Activated T-cell treated with anti-CD3 and anti-CD28 coated beads for 1 hour (primary cell): ENCODE results near the gene TOM1L2.
A peak's percentile ranks its signal among the peaks of the same experiment; 100 is the strongest.
"Not testable (repeated sequence)": the region's sequence is repeated elsewhere in the genome, so short reads cannot be mapped to it uniquely, and the experiment has no call there.

ENCODE experiments used
- DNase-seq: peaks from one replicate; pipeline ENCODE4 v3.0.0-alpha.2; 2020; ENCODE audit warnings: low read depth

The TOM1L2 gene

DNA sequence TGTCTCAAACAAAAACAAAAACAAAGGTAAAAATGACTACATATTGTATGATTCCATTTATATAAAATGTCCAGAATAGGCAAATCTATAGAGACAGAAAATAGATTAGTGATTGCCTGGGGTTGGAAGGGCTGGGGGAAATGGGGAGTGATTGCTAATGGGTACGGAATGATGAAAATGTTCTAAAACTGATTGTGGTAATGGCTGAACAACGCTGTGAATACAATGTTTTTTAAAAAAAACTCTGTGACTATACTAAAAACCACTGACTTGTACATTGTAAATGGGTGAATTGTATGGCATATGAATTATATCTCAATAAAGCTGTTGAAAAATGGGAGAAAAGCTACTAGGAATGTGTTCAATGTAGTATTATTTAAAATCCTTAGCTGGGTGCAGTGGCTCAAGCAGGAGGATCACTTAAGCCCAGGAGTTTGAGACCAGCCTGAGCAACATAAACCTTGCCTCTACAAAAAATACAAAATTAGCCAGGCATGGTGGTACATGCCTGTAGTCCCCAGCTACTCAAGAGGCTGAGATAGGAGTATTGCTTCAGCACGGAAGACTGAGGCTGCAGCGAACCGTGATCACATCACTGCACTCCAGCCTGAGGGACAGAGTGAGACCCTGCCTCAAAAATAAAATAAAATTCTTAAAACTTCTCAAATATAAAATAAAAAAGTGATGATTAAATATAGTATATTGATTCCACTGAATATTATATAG lies 47.9 kb downstream of the TOM1L2 start:
- DNase-seq: no peak

DNA sequence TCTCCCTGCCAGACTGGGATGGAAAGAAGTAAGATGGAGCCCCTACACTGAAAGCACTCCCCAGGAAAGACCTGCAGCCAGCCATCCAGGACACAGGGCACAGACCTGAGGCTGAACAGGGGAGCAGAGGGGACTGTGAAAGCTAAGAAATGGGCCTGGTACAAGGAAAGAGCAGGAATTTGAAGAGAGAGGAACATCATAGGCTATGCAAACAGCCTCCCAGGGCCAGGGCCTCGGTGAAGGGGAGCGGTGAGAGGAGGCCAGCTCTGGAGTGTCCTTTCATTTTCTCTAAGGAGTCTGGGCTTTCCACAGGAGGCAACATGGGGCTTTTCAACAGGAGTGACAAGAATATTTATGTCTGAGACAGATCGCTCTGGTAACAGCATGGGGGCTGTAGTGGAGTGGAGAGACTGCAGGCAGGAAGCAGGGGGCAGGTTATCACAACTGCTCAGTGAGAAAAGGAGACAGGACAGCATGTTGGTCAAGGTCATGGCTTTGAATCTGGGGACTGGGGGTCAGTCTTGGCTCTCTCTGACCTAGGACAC lies 50.1 kb downstream of the TOM1L2 start:
- no peak for DNase-seq

DNA sequence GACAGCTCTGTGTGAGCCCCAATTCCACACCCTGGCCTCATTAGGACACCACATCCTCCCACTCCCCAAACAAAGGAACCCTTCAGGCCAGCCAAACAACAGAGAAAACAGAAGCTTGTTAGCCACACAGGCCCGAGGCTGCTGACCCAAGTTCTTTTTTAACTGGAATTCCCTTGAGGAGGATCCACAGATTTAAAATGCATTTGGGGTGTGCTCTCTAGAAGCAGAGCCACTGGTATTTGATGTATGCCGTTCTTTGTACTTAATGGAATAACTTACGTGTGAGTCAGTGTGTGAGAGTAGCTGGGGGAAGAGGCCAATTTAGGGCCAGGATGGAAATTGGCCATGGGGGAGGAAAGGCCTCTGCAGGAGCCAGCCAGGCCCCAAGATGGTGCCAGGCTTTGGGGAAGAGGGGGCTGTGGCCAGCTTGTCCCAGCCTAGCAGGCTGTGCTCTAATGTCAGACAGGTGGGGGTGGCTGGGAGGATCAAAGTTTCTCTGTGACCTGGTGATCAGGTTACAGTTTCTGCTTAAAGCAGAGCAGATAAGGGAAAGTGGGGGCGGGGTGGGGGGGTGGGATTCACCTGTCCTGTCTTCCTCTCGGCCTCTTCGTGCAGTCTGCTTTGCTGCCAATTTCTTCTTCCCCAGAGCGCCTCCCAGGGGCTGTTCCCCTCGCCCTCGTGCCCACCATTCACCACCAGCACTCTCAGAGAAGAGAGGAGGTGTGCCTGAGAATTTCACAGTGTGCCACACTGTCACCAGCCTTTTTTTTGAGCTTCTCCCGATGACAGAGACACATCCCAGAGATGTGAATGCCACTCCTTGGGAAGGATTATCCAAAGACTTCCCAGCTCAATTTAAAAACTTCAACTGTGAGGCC lies 50.8 kb downstream of the TOM1L2 start:
- DNase-seq: no peak

DNA sequence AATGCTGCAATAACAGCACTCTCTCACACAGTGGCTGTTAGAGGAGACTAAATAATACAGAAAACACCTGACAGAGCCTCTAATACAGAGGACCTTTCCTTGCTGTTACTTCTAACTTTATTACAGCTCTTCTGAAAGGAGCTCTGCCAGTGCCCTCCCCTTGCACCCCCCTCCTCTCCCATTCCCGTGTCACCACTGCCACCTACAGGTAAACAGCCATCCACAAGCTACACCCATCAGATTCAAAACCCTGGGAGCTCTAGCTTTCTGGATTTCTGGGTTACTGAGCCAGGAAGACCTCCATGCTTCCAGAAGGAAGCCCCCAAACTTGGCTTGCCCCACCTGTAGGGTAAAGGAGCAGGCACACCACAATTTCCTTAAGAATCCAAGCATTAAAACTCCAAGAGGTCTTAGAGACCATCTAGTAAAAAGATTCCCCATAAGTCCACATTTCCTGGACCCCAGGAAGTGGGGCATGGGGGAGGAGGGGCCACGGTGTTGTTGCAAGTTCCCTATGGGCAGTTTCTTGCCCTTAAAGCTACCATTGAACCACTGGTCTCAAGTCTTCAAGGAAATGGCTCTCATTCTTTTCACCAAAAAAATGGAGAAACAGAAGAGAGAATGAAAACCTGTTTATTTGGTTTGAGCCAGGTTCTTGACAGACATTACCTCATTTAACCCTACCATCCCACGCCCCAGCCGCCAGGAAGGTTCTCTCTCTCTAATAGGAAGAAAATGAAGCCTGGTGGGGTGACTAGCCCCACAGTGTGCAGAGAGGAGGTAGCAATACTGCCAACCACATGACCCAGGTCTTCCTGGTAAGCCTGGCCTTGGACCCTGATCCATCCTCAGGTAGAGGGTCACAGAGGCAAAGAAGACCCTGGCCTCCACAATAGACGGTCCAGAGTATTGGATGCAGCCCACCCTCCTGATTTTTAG lies 52.8 kb downstream of the TOM1L2 start:
- peak; percentile 49 for DNase-seq

DNA sequence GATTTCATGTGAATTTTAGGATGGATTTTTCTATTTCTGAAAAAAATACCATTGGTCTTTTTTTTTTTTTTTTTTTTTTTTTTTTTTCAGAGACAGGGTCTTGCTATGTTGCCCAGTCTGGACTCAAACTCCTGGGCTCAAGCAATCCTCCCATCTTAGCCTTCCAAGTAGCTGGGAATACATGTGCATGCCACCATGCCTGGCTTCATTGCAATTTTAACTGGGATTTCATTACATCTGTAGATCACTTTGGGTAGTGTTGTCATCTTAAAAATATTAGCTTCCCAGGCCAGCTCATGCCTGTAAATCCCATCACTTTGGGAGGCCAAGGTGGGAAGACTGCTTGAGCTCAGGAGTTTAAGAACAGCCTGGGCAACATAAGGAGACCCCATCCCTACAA lies 54.8 kb downstream of the TOM1L2 start:
- no peak for DNase-seq

DNA sequence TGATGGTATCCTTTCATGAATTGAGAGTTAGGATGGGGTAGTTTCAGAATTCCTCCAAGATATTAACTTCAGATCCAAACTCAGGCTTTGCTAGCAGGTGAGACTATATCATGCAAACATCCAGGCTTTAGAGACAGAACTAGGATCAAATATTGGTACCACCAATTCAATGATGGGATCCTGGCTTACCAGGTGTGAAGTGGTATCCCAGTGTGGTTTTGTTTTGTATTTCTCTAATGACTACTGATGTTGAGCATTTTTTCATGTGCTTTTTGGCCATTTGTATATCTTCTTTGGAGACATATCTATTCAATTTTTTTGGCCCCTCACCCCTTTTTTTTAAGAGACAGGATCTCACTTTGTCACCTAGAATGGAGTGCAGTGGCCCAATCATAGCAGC lies 57.0 kb downstream of the TOM1L2 start:
- no peak for DNase-seq

DNA sequence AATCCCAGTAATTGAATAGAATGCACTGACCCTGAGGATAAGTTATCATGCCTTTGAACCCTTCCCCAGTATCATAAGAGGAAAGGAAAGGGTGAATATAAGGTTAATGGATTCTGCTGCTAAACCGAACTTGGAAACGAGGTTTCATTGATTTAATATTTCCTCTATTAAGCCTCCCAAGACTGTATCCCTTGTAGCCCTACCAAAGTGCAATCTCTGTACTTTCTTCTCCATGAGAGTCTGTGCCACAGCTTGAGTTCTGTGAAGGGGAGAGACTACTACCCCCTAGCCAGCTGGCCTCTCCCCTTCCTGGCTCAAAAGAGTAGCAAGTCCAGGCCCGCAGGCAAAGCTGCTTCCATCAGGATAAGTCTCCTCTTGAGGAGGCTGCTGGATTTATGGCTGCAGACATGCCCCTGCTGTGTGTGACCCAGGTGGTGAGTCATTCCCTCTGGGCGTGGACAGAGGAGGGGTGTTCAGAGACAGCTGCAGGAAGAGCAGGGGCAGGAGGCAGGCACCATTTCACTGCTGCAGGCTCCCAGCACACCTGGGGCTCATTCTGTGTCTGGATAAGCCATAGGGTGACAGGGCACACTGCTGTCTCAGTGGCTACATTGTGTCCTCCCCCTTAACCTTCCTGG lies 58.4 kb downstream of the TOM1L2 start:
- peak; percentile 23 for DNase-seq

DNA sequence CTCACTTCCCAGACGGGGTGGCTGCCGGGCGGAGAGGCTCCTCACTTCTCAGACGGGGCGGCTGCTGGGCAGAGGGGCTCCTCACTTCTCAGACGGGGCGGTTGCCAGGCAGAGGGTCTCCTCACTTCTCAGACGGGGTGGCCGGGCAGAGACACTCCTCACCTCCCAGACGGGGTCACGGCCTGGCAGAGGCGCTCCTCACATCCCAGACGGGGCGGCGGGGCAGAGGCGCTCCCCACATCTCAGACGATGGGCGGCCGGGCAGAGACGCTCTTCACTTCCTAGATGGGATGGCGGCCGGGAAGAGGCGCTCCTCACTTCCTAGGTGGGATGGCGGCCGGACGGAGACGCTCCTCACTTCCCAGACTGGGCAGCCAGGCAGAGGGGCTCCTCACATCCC lies 59.9 kb downstream of the TOM1L2 start:
- DNase-seq: not testable (repeated sequence)

DNA sequence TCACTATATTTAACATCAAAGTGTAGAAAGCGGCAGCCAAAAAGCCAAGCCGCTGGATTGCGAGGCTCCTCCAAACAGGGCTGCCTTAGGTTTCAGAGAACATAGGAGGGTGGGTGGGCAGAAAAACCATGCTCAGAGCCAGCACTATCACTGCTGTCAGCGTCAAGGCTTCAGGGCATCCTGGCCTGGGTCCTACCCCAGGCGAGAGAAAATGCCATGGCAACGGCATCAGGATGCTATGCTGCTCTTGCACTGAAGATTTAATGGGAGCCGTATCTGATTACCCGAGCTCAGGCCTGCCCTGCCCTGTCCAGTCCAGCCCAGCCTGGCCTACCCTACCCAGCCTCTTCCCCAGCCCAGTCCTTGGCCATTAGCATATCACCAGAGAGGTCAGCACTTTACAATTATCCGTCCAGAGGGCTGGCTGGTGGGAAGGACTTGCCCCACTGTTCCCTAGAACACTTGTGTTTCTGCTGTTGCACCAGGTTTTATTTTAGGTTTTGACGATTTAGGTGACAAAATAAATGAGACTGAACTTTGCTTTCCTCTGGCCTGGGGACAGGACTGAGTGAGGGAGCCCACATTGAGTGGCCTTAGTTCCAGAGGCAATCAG lies 61.1 kb downstream of the TOM1L2 start:
- no peak for DNase-seq

DNA sequence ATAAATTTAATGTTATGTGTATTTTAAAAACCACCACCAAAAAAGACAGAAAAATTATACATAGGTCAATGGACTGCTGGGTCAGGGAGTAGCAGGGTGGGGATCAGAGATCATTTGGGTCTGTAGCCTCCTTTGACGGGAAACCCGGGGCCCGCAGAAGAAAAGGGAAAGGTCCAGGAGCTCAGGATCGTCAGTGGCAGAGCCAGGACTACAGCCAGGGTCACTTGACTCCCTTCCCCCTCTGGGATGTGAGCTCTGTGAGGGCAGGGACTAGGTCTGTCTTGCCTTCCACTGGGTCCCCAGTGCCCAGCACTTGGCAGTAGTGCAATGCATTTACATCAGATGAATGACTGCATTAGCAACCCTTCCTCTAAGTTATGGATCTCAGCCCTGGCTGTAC lies 62.1 kb downstream of the TOM1L2 start:
- no peak for DNase-seq

DNA sequence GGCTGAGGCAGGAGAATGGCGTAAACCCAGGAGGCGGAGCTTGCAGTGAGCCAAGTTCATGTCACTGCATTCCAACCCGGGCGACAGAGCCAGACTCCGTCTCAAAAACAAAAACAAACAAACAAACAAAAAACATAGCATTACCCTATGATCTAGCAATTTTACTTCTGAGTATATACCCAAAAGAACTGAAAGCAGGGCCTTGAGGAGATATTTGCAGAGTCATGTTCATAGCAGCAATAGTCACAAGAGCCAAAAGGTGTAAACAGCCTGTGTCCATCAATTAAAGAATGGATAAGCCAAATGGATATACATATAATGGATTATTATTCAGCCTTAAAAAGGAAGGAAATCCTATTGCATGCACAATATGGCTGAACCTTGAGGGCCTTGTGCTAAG lies 63.1 kb downstream of the TOM1L2 start:
- DNase-seq: no peak

DNA sequence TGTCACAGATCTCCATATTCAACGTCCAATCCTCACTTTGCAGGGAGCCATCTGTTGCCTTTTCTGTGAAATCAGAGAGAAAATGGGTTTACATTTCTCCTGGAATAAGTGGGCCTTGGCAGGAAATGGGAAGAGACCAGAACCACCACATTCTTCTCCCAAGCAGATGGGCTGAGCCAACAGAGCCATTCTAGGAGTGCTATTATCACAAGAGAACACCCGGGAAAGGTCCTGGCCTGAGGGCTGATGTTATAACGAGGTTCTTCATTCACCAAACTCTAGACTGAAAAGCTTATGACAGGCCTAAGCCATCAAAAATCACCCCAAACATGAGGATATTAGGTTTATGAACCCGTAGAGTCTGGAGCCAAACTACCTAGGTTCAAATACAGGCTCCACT lies 64.7 kb downstream of the TOM1L2 start:
- DNase-seq: no peak

DNA sequence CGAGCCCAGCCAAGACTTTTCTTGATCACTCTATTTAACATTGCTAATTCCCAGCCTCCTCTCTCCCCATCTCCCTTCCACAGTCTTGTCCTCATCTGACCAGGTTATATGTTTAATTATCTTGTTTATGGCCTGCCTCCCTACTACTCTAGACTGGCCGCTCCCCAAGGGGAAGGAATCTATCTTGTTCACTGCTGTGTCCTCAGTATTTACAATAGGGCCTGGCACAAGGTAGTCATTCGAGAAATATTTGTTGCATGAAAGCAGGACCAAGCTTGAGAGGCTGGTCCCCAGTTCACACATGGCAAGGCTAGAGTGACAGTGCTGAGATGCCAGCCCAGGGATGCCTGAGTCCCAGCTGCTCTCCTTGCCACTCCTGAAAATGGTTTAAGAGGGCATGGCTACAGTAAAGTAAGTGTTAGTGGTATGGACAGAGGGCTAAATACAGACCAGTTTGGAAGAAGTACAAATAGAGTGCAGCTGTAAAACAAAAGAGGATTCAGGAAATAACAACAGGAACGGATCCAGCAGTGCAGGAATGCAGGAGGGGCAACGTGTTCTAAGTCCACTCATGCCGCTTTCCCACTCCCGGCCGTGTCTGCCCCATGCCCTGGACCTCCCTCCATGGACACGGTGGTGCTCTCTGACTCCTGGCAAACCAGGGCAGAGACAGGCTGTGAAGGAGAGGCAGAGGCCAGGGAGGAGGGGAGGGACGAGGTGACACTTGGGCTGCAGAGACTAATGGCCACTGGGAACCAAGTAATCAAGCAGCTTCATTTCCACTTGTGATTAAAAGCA lies 65.6 kb downstream of the TOM1L2 start:
- no peak for DNase-seq

DNA sequence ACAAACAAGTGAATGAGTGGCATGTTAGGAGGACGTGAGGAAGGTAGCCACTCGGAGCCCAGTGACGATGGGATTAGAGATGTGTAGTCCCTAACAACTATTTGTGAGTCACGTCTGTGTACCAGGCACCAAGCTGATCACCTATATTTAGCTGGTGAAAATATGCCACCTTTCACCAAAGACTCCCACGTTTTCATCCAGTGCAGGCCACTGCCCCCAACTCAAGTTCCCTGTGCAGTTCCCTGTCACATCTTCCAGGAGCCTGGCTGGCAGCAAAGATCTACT lies 67.2 kb downstream of the TOM1L2 start:
- DNase-seq: no peak

DNA sequence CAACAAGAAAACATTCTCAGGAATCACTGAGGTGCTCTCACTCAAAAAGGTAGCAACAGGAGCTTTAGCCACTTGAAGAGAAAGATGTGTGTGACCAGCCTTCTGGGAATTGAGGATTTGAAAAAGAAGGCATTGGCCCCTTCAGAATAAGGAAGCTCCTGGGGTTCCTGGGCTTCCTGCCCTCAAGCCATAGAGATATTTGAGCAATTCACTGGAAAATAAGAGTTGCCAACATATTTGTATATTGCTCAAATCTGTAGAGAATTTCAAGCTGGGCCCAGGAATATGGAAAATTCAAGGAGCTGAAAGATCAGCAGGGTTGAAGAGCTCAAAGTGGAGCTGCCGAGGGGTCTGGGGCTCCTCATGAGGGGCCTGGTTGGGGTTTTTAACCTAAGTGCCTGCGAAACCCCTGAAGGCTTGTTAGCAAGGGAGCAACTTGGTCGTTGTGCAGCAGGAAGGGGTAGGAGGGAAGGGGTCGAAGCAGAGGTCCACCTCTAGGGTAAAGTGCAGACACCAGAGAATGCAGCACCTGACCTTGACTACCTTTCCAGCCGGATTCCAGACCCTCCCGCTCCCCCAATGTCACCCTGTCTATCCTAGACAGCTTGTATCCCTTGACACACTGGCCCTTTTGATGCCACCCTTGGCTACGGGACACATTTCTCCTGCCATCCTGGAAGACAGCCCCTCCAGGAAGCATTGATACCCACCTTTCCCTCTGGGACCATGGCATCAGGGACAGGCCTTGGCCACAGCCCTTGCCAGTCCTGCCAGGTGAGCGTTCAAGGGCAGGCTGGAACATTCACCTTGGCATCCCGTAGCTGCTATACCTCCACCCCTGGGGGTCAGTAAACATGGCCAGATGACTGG lies 67.8 kb downstream of the TOM1L2 start:
- DNase-seq: no peak

DNA sequence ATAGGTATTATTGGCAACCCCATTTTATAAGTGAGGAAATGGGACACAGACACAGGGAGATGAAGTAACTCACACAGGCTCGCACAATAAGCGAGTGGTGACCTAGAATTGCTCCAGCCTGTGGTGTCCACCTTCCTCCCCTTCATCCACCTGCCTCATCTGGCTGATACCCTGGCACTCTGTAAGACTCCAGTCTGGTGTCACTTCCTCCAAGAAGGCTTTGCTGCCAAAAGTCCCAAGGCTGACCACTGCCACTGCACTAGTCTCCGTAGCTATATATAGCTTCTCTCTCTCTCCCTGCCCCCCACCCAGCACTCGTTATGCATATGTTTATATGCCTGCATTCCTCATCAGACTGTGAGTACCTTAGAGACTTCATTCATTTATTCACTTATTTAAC lies 69.3 kb downstream of the TOM1L2 start:
- DNase-seq: no peak

DNA sequence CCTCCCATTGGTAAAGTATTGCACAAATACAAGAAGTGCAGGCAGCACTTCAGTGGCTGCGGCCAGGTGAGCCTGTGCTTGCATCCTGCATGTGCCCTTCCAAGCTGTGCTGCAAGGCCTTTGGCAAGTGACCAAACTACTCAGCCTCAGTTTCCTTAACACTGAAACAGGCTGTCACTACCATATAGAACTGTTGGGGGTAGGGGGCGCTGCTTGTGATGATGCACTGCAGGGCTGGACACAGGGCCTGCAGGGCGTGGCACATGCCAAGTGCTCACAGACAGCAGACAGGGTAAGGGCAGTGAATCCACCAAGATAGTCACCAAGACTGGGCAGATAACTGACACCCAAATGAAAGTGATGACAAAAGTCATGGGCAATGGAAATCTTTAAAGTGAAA lies 69.8 kb downstream of the TOM1L2 start:
- no peak for DNase-seq

DNA sequence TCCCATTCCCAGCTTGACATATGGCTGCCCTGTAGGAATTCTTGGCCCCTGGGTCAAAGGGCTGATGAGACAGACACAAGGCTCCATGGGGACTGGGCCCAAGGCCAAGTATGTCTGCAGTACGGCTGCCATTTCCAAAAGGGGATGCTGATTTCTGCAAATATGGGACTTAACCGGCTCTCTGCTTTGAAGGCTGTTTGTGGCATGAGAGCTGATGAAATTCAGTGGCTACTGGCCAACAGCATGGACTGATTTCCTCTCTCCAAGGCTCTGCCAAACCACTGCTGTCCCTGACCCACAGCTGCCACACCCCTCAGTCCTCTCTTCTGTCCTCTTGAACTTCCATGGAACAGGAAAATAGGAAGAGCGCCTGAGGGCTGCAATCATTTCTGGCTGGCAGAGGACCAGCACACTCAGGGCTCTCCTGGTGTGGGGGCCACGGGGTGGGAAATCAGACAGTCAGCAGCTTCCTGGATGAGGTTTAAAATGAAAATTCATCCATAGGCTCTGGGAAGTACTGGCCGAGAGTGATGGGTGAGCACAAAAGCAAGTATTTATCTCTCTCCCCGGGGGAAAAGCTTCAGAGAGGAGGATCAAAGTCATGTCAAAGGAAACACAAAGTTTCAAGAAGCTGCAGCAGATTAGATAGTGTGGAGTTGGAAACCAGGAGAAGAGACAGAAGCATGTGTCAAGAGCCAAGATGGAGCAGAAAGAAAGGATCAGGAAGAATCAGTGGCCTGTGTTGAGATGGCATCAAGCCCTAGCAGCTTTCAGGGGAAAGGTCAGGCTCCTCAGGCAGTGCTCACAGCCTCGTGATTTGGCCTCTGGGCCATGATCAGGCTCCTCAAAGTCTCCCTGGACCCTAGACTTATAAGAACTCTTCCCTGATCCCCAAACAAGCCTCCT lies 71.3 kb downstream of the TOM1L2 start:
- DNase-seq: no peak

DNA sequence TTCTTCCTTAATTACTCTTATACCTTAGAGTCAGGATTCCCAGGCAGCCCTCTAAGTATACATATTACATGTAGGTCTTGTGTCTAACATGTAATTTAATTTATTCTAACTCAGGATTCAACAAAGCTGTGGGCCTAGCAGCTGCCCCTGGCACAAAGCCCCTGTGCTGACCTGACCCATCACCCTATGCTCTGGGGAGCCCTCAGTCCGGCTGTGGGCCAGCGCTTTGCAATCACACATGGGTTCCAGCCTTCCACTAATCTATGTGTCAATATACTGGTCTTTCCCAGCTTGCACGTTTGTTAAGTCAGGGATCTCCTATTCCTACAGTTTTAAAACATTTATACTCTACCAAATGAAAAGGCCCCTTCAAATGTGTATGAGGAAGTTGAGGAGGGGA lies 72.7 kb downstream of the TOM1L2 start:
- DNase-seq: no peak
